Measurements from ENCODE around the gene SLC35D1. TPM values are rescaled to one million over a fixed set of nuclear protein-coding genes. Genes with fewer than 3 reads are reported as not detected.

Gene SLC35D1
- total RNA-seq, 4 donors from 2014 or later = 10.0 to 68.6 (median 51.9) TPM

DNA sequence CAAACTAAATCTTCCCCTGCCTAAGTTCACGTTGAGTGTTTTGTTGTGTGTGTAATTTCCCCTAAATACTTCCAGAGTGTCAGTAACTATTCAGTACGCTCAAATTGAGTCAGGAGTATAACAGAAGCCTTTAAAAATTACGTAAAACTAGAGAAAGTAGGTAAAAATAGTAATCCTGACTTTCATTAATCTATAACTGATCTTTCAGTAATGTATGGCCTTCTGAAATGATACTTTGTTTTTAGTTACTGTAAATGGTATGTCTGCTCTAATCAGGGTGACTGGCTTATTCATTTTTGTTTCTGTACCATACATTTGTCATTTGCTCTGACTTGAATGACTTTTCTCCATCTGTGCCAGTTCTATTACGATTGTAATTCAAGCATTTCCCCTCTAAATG is 99.7 kb downstream of the SLC35D1 start:
- no peak for DNase-seq
- in situ Hi-C loops (cut with MboI; ENCODE audit: low pct_ligation_motif_present in 1 of 4, low pct_unique_long_range_greater_than_20kb in 1 of 4, low sequenced_read_pairs in 3 of 4) = no loop called here
- H3K4me1 ChIP-seq = peaks cover 0 to 10% (median 2%) of the 10 kb centered on the region in 4 donors
- WGBS, 2 donors (ENCODE audit: low coverage in 1 of 2) = 70 to 83% methylated on average over 4 of the region's 4 CpGs
- H3K4me3 ChIP-seq = no peak overlapping the region
- intact Hi-C loops (cut with DNase I; ENCODE audit: low total_unique reads) = no loop called here
- peak overlapping the region in 1 of 4 donors; percentile 3 for H3K27ac ChIP-seq
- TF ChIP-seq EP300 (IDR thresholded peaks at IDR 0.05; ENCODE audit: low read depth) = no peak
- TF ChIP-seq POLR2A (IDR thresholded peaks at IDR 0.05) = no peak
- no peak for TF ChIP-seq POLR2AphosphoS5 (IDR thresholded peaks at IDR 0.05)
- TF ChIP-seq, protein P1, sequence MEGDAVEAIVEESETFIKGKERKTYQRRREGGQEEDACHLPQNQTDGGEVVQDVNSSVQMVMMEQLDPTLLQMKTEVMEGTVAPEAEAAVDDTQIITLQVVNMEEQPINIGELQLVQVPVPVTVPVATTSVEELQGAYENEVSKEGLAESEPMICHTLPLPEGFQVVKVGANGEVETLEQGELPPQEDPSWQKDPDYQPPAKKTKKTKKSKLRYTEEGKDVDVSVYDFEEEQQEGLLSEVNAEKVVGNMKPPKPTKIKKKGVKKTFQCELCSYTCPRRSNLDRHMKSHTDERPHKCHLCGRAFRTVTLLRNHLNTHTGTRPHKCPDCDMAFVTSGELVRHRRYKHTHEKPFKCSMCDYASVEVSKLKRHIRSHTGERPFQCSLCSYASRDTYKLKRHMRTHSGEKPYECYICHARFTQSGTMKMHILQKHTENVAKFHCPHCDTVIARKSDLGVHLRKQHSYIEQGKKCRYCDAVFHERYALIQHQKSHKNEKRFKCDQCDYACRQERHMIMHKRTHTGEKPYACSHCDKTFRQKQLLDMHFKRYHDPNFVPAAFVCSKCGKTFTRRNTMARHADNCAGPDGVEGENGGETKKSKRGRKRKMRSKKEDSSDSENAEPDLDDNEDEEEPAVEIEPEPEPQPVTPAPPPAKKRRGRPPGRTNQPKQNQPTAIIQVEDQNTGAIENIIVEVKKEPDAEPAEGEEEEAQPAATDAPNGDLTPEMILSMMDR (IDR thresholded peaks at IDR 0.05) = no peak
- H3K9me3 ChIP-seq = no peaks in the 10 kb centered on the region
- H3K36me3 ChIP-seq = peaks cover 0 to 56% (median 10%) of the 10 kb centered on the region in 4 donors
- no peaks in the 10 kb centered on the region for H3K27me3 ChIP-seq

DNA sequence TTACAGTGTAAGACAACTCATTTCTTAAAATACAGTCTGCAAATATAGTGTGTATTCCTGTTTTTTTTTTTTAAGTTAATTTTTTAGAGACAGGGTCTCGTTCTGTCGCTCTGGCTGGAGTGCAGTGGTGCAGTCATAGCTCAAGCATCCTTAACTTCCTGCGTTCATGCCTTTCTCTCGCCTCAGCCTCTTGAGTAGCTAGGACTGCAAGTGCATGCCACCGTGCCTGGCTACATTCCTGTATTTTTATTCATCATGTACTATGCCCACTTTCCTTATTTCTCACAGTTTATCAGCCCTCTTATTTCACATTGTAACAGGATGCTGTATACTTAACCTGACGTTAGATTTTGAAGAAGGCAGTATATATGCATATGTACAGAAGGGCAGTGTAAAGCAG is 102.4 kb downstream of the SLC35D1 start:
- H3K4me3 ChIP-seq = no peak overlapping the region
- 90 to 92% methylated on average over 6 of the region's 6 CpGs for WGBS, 2 donors (ENCODE audit: low coverage in 1 of 2)
- in situ Hi-C loops (cut with MboI; ENCODE audit: low pct_ligation_motif_present in 1 of 4, low pct_unique_long_range_greater_than_20kb in 1 of 4, low sequenced_read_pairs in 3 of 4) = no loop called here
- intact Hi-C loops (cut with DNase I; ENCODE audit: low total_unique reads) = no loop called here
- no peaks in the 10 kb centered on the region for H3K27me3 ChIP-seq
- no peak for DNase-seq
- no peak overlapping the region for H3K27ac ChIP-seq
- no peaks in the 10 kb centered on the region for H3K9me3 ChIP-seq
- H3K4me1 ChIP-seq = peaks cover 0 to 19% (median 2%) of the 10 kb centered on the region in 4 donors
- H3K36me3 ChIP-seq = peaks cover 0 to 56% (median 10%) of the 10 kb centered on the region in 4 donors
- no peak for TF ChIP-seq POLR2A (IDR thresholded peaks at IDR 0.05)

Small RNAs within 50 kb of the gene (small RNA-seq; reads per million reads assigned to genes)
- gene RF00322 = 0 reads per million in 4 donors

Other genes starting within 250 kb of the SLC35D1 start
- 10 to 100 TPM in 2 of 4 donors, 1 to 10 TPM in 2; 6.2 to 26.5 (median 16.8) TPM for gene DNAI4, start 129.3 kb downstream of the SLC35D1 start, total RNA-seq
- gene MIER1, start 129.2 kb downstream of the SLC35D1 start, total RNA-seq = 10 to 100 TPM; 32.6 to 85.7 (median 65.2) TPM
- not detected for gene C1orf141, start 80.8 kb upstream of the SLC35D1 start, total RNA-seq
- gene IL23R, start 112.3 kb upstream of the SLC35D1 start, total RNA-seq = 1 to 10 TPM in 2 of 4 donors, not detected in 2; 2.0 to 4.3 TPM